ENCODE data around the gene AR. TPM values are rescaled to one million over a fixed set of nuclear protein-coding genes. Genes with fewer than 3 reads are reported as not detected.

The AR gene
- total RNA-seq, 4 donors from 2014 or later = 6.4 to 13.0 (median 10.2) TPM

- 44% methylated on average over 3 of the region's 3 CpGs for WGBS
- Histone ChIP-seq H3K9me3 (no peaks in the 10 kb centered on the region), H3K27ac (no peak overlapping the region), H3K27me3 (no peaks in the 10 kb centered on the region), H3K36me3 (no peaks in the 10 kb centered on the region), H3K4me1 (no peaks in the 10 kb centered on the region), H3K4me3 (no peak overlapping the region)
- DNase-seq (ENCODE audit: low spot score in 2 of 2) = no peak
- TF ChIP-seq POLR2A (IDR thresholded peaks at IDR 0.05) (no peak), EP300 (IDR thresholded peaks at IDR 0.05) (no peak), POLR2AphosphoS5 (IDR thresholded peaks at IDR 0.05) (no peak)
- TF ChIP-seq, protein P1, sequence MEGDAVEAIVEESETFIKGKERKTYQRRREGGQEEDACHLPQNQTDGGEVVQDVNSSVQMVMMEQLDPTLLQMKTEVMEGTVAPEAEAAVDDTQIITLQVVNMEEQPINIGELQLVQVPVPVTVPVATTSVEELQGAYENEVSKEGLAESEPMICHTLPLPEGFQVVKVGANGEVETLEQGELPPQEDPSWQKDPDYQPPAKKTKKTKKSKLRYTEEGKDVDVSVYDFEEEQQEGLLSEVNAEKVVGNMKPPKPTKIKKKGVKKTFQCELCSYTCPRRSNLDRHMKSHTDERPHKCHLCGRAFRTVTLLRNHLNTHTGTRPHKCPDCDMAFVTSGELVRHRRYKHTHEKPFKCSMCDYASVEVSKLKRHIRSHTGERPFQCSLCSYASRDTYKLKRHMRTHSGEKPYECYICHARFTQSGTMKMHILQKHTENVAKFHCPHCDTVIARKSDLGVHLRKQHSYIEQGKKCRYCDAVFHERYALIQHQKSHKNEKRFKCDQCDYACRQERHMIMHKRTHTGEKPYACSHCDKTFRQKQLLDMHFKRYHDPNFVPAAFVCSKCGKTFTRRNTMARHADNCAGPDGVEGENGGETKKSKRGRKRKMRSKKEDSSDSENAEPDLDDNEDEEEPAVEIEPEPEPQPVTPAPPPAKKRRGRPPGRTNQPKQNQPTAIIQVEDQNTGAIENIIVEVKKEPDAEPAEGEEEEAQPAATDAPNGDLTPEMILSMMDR (IDR thresholded peaks at IDR 0.05) = no peak
Measured at GRCh38 chrX:67523002-67523681, 20.7 kb upstream of the AR start.

DNA sequence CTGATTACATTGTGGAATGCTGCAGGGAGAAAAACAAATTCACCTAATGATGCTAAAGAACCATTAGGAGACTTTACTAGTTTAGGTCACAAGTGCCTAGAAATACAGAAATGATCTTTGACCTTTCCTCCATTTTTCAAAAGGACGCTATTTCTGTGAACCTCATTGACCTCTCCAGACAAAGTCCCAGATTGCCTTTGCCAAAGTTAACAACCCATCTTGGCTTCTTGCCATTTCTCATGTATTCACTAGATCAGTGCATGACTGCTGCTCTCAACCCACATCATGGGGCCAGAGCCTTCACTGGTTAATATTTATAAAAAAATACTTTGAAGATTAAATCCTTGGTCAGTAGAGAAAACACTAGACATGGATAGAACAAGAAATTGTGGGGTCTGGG lies 19.9 kb upstream of the AR start:
- 32% methylated on average over 1 of the region's 1 CpG for WGBS
- no peaks in the 10 kb centered on the region for H3K4me1 ChIP-seq
- no peaks in the 10 kb centered on the region for H3K9me3 ChIP-seq
- DNase-seq (ENCODE audit: low spot score in 2 of 2) = no peak
- H3K36me3 ChIP-seq = no peaks in the 10 kb centered on the region
- H3K27me3 ChIP-seq = no peaks in the 10 kb centered on the region
- no peak overlapping the region for H3K4me3 ChIP-seq
- TF ChIP-seq POLR2A (IDR thresholded peaks at IDR 0.05) (no peak), POLR2AphosphoS5 (IDR thresholded peaks at IDR 0.05) (no peak), EP300 (IDR thresholded peaks at IDR 0.05) (no peak)
- TF ChIP-seq, protein P1 (IDR thresholded peaks at IDR 0.05) = no peak
- H3K27ac ChIP-seq = no peak overlapping the region

DNA sequence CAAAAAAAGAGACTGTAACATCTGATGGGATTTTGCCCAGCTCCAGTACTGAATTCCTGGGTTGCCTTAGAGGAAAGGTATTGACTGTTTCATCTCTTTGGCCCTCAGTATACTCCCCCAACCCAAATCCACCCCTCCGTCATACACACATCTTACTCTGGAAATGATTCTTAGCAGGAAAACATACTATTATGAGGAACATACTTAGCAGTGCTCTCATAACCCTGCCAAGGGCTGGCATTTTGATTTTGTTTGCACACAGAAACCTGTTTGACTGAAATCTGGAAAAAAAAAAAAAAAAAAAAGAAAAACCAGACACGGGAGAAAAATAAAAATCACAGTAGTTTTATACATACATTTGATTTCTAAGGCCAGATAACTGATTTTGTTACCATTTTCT lies 19.4 kb upstream of the AR start:
- TF ChIP-seq, protein P1 (IDR thresholded peaks at IDR 0.05) = no peak
- TF ChIP-seq EP300 (IDR thresholded peaks at IDR 0.05) (no peak), POLR2A (IDR thresholded peaks at IDR 0.05) (no peak), POLR2AphosphoS5 (IDR thresholded peaks at IDR 0.05) (no peak)
- Histone ChIP-seq H3K27me3 (no peaks in the 10 kb centered on the region), H3K4me1 (no peaks in the 10 kb centered on the region), H3K9me3 (no peaks in the 10 kb centered on the region), H3K4me3 (no peak overlapping the region), H3K36me3 (no peaks in the 10 kb centered on the region), H3K27ac (no peak overlapping the region)
- no peak for DNase-seq (ENCODE audit: low spot score in 2 of 2)
- WGBS = 55% methylated on average over 2 of the region's 2 CpGs

DNA sequence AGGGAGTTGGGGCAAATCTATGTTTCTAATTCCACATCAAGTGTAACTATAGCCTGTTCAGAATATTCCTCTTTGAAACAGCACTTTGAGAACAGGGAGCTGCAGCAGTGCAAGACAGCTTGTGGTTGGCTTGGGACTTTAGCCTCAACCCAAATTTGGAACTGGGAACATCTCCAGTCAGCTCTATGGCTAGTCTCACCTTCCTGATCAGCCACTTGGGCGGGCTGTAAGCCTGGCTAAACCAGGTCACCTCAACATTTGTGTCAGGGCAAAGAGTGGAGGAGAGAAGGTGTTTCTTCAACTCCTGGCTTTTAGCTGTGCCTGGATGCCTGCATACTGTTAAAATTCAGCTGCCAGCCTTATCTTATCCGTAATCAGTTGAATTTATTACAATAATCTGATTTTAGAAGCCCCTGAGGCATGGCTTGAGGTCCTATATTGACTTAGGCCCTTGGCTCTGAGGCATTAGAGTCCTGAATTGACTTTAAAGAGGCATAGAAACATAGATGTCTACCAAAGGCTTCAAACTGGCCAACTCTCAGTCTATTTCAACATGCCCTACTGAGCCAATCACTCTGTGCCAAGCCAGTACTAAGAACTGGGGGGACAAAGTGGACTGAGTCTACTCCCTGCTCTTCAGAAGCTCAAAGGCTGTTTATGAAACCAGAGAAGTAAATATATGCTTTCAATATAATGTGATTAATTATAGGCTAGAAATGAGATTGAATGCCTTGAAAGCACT lies 18.7 kb upstream of the AR start:
- TF ChIP-seq POLR2AphosphoS5 (IDR thresholded peaks at IDR 0.05) (no peak), POLR2A (IDR thresholded peaks at IDR 0.05) (no peak), EP300 (IDR thresholded peaks at IDR 0.05) (no peak)
- TF ChIP-seq, protein P1 (IDR thresholded peaks at IDR 0.05) = no peak
- no peaks in the 10 kb centered on the region for H3K4me1 ChIP-seq
- DNase-seq (ENCODE audit: low spot score in 2 of 2) = no peak
- H3K4me3 ChIP-seq = no peak overlapping the region
- H3K27ac ChIP-seq = no peak overlapping the region
- H3K36me3 ChIP-seq = no peaks in the 10 kb centered on the region
- H3K27me3 ChIP-seq = no peaks in the 10 kb centered on the region
- no peaks in the 10 kb centered on the region for H3K9me3 ChIP-seq
- WGBS = 44% methylated on average over 2 of the region's 2 CpGs

- Histone ChIP-seq H3K9me3 (no peaks in the 10 kb centered on the region), H3K27ac (no peak overlapping the region), H3K4me1 (no peaks in the 10 kb centered on the region), H3K36me3 (no peaks in the 10 kb centered on the region), H3K4me3 (no peak overlapping the region), H3K27me3 (no peaks in the 10 kb centered on the region)
- TF ChIP-seq, protein P1 (IDR thresholded peaks at IDR 0.05) = no peak
- TF ChIP-seq EP300 (IDR thresholded peaks at IDR 0.05) (no peak), POLR2AphosphoS5 (IDR thresholded peaks at IDR 0.05) (no peak), POLR2A (IDR thresholded peaks at IDR 0.05) (no peak)
- 95% methylated on average over 1 of the region's 1 CpG for WGBS
- DNase-seq (ENCODE audit: low spot score in 2 of 2) = no peak
Measured at GRCh38 chrX:67536564-67536963, 7.3 kb upstream of the AR start.

All from suprapubic skin (tissue), 4 donors.